Dedifferentiated amniotic fluid mesenchymal stem cell (primary cell): ENCODE measurements around the gene ENAH.

Experiments
- DNase-seq: peaks from one replicate; pipeline ENCODE4 v3.0.0-alpha.2; 2016; ENCODE audit errors: extremely low spot score

ENAH gene

GRCh38 chr1:225607355-225607754 is 45.6 kb downstream of the ENAH start:
- DNase-seq: no peak

- DNase-seq: peak; percentile 50
These were observed 49.2 kb downstream of the ENAH start for GRCh38 chr1:225603538-225604354.

- no peak for DNase-seq
These were observed 50.2 kb downstream of the ENAH start for GRCh38 chr1:225602590-225603206.

DNA sequence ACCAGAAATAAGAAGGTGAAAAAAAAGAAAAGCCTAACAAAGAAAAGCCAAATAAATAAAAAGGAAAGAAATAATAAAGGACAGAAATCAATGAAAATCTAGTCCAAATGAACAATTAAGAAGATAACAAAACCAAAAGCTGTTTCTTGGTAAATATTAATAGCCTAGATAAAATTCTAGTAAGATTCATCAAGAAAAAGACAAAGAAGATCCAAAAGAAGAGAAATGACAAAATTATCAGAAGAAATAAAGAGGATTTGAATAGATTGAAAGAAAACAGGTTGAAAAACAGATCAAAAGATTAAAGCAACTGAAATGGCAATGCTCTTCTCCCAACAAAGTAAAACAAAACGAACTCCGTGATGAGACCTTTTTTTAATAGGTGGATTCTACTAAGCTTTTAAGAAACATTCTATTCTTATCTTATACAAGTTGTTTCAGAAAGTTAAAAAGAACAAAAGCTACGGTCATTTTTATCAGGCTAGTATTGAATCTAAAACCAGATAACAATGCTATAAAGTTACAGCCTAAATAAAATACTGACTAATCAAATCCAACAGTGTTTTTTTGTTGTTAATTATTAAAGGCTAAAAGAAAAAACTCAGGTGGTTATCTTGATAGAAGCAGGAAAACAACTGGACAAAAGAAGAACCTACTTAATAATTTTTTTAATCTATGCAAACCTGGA is 50.9 kb downstream of the ENAH start:
- no peak for DNase-seq

DNA sequence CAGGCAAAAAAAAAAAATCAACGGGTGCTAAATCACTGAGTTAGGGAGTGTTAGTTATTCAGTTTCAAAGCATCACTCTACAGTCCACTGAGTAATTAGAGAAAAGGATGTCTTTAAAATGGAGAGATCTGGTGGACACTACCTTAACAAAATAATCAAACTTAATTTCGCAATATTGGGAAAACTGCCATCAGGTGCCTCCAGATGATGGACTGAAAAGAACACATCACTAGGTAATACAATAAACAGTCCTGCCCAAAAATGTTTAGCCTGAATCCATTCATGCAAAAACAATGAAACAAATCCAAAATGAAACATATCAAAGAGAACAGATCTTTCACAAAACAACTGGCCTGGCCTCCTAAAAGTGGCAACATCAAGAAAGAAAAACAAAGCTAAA is 54.1 kb downstream of the ENAH start:
- no peak for DNase-seq

- no peak for DNase-seq
These were observed 54.9 kb downstream of the ENAH start for GRCh38 chr1:225597926-225598575.

GRCh38 chr1:225596736-225597135 is 56.2 kb downstream of the ENAH start:
- no peak for DNase-seq

- no peak for DNase-seq
These were observed 56.9 kb downstream of the ENAH start for GRCh38 chr1:225595974-225596551.

DNA sequence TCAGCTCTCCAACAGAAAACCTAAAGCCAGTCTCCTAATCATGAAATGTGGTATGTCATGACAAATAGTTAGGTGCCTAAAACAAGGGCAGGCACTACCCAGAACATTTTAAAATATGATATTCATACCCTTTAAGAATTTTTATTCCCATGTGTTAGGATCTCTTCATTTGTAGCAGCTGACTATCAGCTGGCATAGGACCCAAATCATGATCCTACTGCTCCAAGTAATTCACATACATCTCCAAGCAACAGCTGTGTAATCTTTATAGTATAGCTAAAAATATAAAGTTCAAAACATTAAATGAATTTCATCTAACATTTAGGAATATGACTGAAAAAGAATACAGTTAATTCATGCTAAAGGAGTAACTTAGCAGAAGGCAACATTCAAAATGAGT is 57.5 kb downstream of the ENAH start:
- no peak for DNase-seq

DNA sequence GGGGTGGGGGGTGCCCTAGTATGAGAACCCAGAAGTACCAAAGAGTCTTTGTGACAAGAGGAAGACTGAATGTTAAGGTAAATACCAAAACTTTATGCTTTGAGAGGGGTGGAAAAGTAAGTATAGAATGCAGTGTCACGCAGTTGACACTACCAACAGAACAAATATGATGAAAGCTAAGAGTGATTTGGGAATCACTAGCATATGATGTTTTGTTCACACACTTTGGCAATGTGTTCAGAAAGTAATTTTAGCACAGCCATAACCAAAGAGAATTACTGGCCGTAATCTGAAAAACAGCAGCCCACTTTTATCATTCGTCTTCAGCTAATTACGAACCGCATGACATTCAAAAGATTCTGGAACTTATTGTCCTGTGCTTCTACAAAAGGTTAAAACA is 59.5 kb downstream of the ENAH start:
- DNase-seq: no peak

DNA sequence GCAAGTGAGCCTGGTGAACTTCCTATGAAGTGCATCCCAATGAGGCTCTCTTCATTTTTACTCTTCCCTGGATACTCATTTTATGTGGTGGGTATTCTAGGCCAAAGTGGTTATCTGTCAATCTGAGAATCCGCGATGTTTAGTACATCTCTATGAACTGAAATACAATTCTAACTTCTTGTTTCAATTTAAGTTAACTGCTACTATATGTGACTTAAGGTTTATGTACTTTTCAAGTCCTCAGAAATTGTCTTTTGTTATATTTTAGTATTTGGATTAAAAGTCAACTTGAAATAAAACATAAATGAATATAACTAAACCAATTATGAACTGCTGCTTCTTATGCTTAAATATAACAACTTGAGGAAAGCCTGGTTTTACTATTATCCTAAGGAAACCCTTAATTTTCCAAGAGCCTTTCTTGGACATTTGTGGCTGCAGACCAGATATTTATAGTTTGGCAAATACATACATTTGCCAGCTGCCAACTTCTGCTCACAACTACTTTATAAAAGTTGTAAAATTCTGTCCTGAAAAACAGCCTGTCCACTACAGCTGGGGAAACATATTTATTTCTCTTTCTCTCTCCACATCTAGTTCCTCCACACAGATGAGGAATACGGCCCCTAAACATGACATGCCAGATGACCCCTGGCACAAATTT is 60.4 kb downstream of the ENAH start:
- no peak for DNase-seq

- DNase-seq: no peak
These were observed 65.6 kb downstream of the ENAH start for GRCh38 chr1:225587310-225587709.

DNA sequence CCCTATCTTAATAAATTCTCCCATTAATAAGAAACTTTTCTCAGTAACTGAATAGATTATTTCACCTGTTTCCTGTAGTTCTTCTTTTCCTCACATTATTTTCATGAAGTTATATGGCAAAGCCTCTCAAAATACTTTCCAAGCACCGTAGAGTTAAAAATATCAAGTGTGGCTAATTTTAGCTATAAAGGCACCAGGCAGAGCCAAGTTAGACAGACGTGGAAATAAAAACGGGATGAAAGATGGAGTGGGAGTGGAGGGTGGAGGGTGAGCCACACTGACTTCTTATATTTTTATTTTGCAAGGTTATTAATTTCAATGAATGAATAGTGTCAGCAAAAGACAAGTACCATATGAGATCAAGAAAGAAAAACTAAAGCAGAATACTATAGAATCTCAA is 71.7 kb downstream of the ENAH start:
- no peak for DNase-seq

DNA sequence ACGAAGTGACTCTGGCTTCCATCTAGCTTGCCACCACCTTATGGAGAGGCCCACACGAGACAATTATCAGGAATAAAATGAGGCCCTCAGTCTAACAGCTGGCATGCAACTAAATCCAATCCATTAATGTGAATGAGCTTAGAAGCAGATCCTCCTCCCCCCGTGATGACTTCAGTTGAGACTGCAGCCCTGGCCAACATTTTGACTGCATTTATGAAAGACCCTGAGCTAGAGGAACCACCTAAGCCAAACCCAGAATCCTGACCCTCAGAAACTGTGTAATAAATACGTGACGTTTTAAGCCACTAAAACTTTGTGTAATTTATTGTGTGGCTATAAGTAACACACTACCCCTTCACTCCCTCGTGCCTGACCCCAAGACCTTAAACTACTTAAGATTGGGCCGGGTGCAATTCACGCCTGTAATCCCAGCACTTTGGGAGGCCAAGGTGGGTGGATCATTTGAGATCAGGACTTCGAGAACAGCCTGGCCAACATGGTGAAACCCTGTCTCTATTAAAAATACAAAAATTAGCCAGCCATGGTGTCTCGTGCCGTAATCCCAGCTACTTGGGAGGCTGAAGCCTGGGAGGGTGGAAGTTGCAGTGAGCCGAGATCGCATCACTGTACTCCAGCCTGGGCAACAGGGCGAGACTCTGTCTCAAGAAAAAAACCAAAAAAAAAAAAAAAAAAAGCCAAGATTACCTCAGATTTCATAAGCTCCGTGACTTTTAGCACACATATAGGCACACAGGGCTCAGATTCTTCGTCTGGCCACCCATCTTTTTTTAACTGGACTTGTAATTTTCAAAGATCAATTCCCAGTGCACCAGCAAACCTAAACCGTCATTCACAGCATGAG is 72.5 kb downstream of the ENAH start:
- DNase-seq: no peak

GRCh38 chr1:225578251-225578977 is 74.5 kb downstream of the ENAH start:
- no peak for DNase-seq

DNA sequence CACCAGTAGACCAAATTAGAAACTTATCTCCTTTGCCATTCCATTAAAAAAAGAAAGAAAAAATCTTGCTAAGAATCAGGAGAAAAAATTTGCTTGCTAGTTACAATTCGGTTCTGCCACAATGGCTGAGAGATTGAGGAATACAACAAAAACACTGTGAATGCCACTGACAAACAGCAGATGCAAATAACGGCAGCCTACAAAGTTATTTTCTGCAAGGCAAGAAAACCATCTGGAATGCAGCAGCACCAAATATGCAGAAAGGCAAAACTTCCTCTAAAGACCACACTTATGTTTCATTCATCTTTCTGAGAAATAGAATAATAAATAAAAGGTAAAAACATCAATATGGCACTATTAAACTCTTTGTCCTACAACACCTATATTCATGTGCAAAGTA is 75.7 kb downstream of the ENAH start:
- DNase-seq: no peak

GRCh38 chr1:225573216-225573615 is 79.7 kb downstream of the ENAH start:
- no peak for DNase-seq

DNA sequence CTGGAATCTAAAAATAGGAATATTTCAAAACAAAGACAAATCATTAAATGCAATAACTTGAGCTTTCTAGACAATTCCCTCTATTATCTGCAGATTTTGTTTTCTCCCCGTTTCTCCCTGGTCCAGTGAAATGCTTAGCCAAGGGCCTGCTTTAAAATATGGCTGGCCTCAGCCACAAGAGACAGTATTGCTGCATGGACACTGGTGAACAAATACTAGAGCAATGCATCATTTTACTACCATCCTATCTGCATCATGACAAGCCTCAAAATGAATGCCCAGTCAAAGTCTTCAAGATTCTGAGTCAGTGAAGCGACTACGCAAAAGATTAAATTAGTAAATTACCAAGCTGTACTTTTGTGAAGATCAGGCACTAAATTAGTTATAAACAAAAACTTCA is 80.5 kb downstream of the ENAH start:
- peak; percentile 25 for DNase-seq

- no peak for DNase-seq
These were observed 85.1 kb downstream of the ENAH start for GRCh38 chr1:225567789-225568188.

- DNase-seq: no peak
These were observed 87.1 kb downstream of the ENAH start for GRCh38 chr1:225565847-225566246.
